ENCODE results near the gene FXYD3.

DNA sequence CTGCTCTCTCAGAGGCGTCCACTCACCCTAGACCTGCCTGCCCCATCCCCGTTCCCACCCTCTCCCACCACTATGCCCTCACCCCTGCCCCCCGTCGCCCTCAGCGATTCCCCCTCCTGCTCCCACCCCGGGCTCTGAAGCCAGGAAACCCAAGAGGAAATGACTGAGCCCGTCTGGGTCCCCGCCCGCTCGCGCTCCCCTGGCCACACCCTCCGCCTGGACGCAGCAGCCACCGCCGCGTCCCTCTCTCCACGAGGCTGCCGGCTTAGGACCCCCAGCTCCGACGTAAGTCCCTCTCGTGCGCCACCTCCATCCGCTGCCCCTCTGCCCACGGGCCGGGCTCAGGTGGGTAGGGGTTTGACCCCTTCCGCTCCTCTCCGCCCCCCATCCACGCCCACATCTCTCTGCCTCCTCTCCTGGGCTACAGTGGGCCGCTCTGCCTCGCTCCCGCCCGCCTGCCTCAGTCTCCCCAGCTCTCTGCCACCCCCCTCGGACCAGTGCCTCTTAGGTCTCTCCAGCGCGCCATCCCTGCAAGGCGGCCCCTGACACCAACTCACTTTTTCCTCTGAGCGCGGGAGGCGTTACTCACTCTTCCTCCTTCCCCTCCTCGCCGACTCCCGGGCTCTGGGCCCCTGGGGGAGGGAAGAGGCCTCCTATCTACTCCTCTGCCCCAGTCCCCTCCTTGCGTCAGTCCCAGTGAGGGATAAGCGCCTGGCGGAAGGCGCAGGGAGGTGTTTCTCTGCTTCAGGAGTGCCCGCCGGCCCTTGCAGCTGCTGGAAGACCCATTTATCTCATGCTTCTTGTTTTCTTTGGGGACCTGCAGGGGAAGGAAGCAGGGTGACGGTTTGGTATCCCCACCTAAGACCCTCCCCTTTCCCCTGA lies 39.1 kb downstream of the FXYD3 start, which contains the start of gene FXYD5:
- no peak for TF ChIP-seq CTCF (conservative IDR thresholded peaks at IDR 0.05 in 1 of 2, IDR thresholded peaks at IDR 0.05 in 1 of 2; ENCODE audit: low read depth in 1 of 2, low read length in 2 of 2)
- TF ChIP-seq EZH2 (IDR thresholded peaks at IDR 0.05; ENCODE audit: low read length, missing control alignments), result no peak
